Endodermal cell (in vitro differentiated cells): ENCODE results near the gene ARHGAP42. TPM values are rescaled to one million over a fixed set of nuclear protein-coding genes. Genes with fewer than 3 reads are reported as not detected.

Source experiments
- DNase-seq: peaks from one replicate; pipeline ENCODE4 v3.0.0-alpha.2; 2017
- H3K27ac ChIP-seq: 2 replicates; pipeline ENCODE4 v1.5.1; 2013; ENCODE audit warnings: mild to moderate bottlenecking, low read depth, low read length, moderate library complexity
- H3K27me3 ChIP-seq: 2 replicates; pipeline ENCODE4 v1.6.1; 2013; ENCODE audit warnings: mild to moderate bottlenecking, low read length, moderate library complexity; ENCODE audit not compliant: insufficient read depth, control insufficient read depth, poor library complexity, severe bottlenecking
- H3K36me3 ChIP-seq: 2 replicates; pipeline ENCODE4 v1.7.0; 2013; ENCODE audit warnings: mild to moderate bottlenecking, low read length, moderate library complexity; ENCODE audit not compliant: control insufficient read depth, insufficient read depth
- H3K4me1 ChIP-seq: one replicate; pipeline ENCODE4 v1.7.0; 2013; ENCODE audit warnings: low read length; ENCODE audit not compliant: control insufficient read depth, insufficient read depth
- H3K4me3 ChIP-seq: 2 replicates; pipeline ENCODE4 v1.5.1; 2013; ENCODE audit warnings: mild to moderate bottlenecking, low read length, moderate library complexity
- H3K9ac ChIP-seq: 2 replicates; pipeline ENCODE4 v1.6.1; 2013; ENCODE audit warnings: mild to moderate bottlenecking, low read length, moderate library complexity; ENCODE audit not compliant: poor library complexity, severe bottlenecking; ENCODE audit errors: extremely low read depth
- H3K9me3 ChIP-seq: 2 replicates; pipeline ENCODE4 v1.6.1; 2013; ENCODE audit warnings: mild to moderate bottlenecking, low read length, moderate library complexity; ENCODE audit not compliant: control insufficient read depth
- H3K27ac Mint-ChIP-seq: 2 replicates; pipeline ENCODE4 v1.8.0; 2020; ENCODE audit warnings: mixed read lengths
- H3K27me3 Mint-ChIP-seq: 2 replicates; pipeline ENCODE4 v1.8.0; 2021; ENCODE audit warnings: mild to moderate bottlenecking, mixed read lengths; ENCODE audit not compliant: insufficient read depth
- H3K36me3 Mint-ChIP-seq: 2 replicates; pipeline ENCODE4 v1.8.0; 2020; ENCODE audit warnings: low read depth, mixed read lengths
- H3K4me1 Mint-ChIP-seq: 2 replicates; pipeline ENCODE4 v1.8.0; 2020; ENCODE audit warnings: mixed read lengths
- H3K4me3 Mint-ChIP-seq: 2 replicates; pipeline ENCODE4 v1.8.0; 2020; ENCODE audit warnings: mild to moderate bottlenecking, moderate library complexity, mixed read lengths
- H3K9me3 Mint-ChIP-seq: 2 replicates; pipeline ENCODE4 v1.8.0; 2020; ENCODE audit warnings: mild to moderate bottlenecking, mixed read lengths
- WGBS, 2 experiments: methylation state at CpG; one replicate each; pipeline versions ENCODE4 v1.1.5 to v1.1.7; 2013; ENCODE audit warnings: missing lambda C conversion rate in 2 of 2, mixed read lengths in 1 of 2; ENCODE audit not compliant: insufficient coverage in 1 of 2, insufficient read length in 1 of 2; 5-methylcytosine and 5-hydroxymethylcytosine counted together
- total RNA-seq, 2 donors: library from RNA; stranded (reverse); fragmentation: NEBNext Ultra II Directional in 1 of 2; extraction: Animal tissue kit (Norgen Biotek cat#: 25700) in 1 of 2; gene quantifications; 2 replicates in 1 of 2; 3 replicates in 1 of 2; pipeline ENCODE4 v1.2.1, GENCODE V29; 2021
- TF ChIP-seq, protein P1 (sequence below): fragments of 200-600 bp; sonication (generic); conservative IDR thresholded peaks from 2 replicates; pipeline ENCODE4 v1.5.0; 2021; ENCODE audit warnings: antibody characterized with exemption, mild to moderate bottlenecking

The ARHGAP42 gene
- total RNA-seq, 2 donors from 2014 or later: 164 to 176 TPM

GRCh38 chr11:100815787-100816330 is 128.8 kb downstream of the ARHGAP42 start:
- Mint-ChIP-seq H3K27me3 (no peaks in the 10 kb centered on the region), H3K9me3 (peaks cover 3% of the 10 kb centered on the region), H3K4me1 (peaks cover 62% of the 10 kb centered on the region), H3K36me3 (peaks cover 29% of the 10 kb centered on the region), H3K4me3 (no peak overlapping the region), H3K27ac (no peak overlapping the region)
- TF ChIP-seq, protein P1, sequence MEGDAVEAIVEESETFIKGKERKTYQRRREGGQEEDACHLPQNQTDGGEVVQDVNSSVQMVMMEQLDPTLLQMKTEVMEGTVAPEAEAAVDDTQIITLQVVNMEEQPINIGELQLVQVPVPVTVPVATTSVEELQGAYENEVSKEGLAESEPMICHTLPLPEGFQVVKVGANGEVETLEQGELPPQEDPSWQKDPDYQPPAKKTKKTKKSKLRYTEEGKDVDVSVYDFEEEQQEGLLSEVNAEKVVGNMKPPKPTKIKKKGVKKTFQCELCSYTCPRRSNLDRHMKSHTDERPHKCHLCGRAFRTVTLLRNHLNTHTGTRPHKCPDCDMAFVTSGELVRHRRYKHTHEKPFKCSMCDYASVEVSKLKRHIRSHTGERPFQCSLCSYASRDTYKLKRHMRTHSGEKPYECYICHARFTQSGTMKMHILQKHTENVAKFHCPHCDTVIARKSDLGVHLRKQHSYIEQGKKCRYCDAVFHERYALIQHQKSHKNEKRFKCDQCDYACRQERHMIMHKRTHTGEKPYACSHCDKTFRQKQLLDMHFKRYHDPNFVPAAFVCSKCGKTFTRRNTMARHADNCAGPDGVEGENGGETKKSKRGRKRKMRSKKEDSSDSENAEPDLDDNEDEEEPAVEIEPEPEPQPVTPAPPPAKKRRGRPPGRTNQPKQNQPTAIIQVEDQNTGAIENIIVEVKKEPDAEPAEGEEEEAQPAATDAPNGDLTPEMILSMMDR: no peak
- Histone ChIP-seq H3K9me3 (no peaks in the 10 kb centered on the region), H3K36me3 (peaks cover 17% of the 10 kb centered on the region), H3K27me3 (no peaks in the 10 kb centered on the region), H3K9ac (no peak overlapping the region), H3K4me3 (no peak overlapping the region), H3K27ac (no peak overlapping the region), H3K4me1 (peaks cover 32% of the 10 kb centered on the region)
- no CpG with 5 or more reads among the region's 1 CpG for WGBS, 2 experiments
- no peak for DNase-seq

DNA sequence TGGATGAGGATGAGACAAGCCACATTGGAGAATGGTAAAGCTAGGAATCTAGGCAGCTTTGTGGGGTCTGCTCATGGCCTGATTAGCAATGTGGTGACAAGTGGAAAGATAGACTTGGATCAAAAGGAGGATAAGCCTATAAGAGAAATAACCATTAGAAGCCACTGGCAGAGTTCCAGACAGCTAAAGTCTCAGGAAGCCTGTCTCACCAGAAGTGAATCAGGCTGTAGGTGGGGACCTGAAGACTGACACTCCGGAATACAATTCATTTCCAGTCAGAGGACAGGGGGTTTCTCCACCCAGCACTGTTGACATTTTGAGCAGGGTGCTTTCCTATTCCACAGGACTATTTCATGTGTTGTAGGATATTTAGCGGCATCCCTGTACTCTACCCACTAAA is 129.7 kb downstream of the ARHGAP42 start:
- Histone ChIP-seq H3K4me3 (no peak overlapping the region), H3K36me3 (peaks cover 20% of the 10 kb centered on the region), H3K4me1 (peaks cover 31% of the 10 kb centered on the region), H3K27ac (no peak overlapping the region), H3K9me3 (no peaks in the 10 kb centered on the region), H3K27me3 (no peaks in the 10 kb centered on the region), H3K9ac (no peak overlapping the region)
- TF ChIP-seq, protein P1: no peak
- no peak for DNase-seq
- Mint-ChIP-seq H3K4me1 (peaks cover 66% of the 10 kb centered on the region), H3K9me3 (peaks cover 3% of the 10 kb centered on the region), H3K27me3 (no peaks in the 10 kb centered on the region), H3K4me3 (no peak overlapping the region), H3K27ac (no peak overlapping the region), H3K36me3 (peaks cover 24% of the 10 kb centered on the region)
- WGBS, 2 experiments: 88 to 93% methylated on average over 1 to 2 of the region's 2 CpGs

DNA sequence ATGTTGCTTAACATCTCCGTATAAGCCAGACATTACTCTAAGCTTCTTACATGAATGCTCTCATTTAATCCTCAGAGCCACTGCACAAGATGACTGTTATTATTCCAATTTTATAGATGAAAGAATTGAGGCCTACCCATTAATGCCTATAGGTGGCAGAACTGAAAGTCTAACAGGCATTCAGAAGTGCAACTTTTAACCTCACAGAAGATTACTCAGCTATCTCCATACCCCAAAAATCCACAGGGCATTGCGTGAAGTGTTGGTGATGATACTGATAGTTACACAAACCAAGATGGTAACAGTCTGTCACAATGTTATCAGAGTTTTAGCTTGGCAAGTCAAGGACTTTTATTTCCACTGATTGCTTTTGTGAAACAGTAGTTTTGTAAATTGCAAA is 130.5 kb downstream of the ARHGAP42 start:
- no peak for DNase-seq
- peak overlapping the region; percentile 13 for H3K4me3 ChIP-seq
- H3K9me3 ChIP-seq: no peaks in the 10 kb centered on the region
- peaks cover 33% of the 10 kb centered on the region for H3K4me1 ChIP-seq
- H3K36me3 ChIP-seq: peaks cover 28% of the 10 kb centered on the region
- WGBS, 2 experiments: 50% methylated on average over 2 of the region's 2 CpGs; no CpG with 5 or more reads in 1 of the 2 experiments
- no peak overlapping the region for H3K9ac ChIP-seq
- Mint-ChIP-seq H3K4me1 (peaks cover 64% of the 10 kb centered on the region), H3K27ac (no peak overlapping the region), H3K4me3 (no peak overlapping the region), H3K36me3 (peaks cover 24% of the 10 kb centered on the region), H3K27me3 (no peaks in the 10 kb centered on the region), H3K9me3 (peaks cover 3% of the 10 kb centered on the region)
- no peaks in the 10 kb centered on the region for H3K27me3 ChIP-seq
- no peak overlapping the region for H3K27ac ChIP-seq
- TF ChIP-seq, protein P1: peak; percentile 59
